Esophagus squamous epithelium (tissue), 4 donors: ENCODE data around the gene ENTR1.

ENCODE experiments used
- POLR2A ChIP-seq, 4 donors: fragments of 450-650 bp; IDR thresholded peaks; one replicate each; pipeline ENCODE4 v1.6.1; 2017; ENCODE audit warnings: antibody characterized with exemption in 4 of 4, mild to moderate bottlenecking in 4 of 4, moderate library complexity in 3 of 4
- TF ChIP-seq, protein P1 (sequence below), 6 experiments: fragments of 450-650 bp in 4 of 6; fragments of 200-600 bp in 2 of 6; sonication (generic) in 2 of 6; IDR thresholded peaks; one replicate each; pipeline ENCODE4 v1.5.1; 2016 to 2019; ENCODE audit warnings: antibody characterized with exemption in 6 of 6, mild to moderate bottlenecking in 4 of 6, moderate library complexity in 4 of 6

DNA sequence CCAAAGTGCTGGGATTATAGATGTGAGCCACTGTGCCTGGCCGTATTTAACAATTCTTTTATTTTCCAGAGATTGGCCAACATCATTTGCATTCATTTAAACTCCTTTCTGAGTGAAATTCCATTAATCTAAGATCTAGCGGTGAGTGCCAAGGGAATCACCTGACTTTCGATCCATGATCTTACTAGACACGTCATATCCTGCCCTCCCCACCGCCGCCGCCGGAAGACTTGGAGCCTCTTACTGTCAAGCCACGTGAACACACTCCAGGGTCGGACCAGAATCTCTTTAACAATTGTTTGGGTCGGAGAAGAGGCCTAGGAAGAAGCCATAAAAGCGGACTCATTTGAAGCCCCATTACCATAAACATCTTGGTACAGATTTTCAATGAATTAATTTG lies 16.4 kb upstream of the ENTR1 start:
- TF ChIP-seq, protein P1, sequence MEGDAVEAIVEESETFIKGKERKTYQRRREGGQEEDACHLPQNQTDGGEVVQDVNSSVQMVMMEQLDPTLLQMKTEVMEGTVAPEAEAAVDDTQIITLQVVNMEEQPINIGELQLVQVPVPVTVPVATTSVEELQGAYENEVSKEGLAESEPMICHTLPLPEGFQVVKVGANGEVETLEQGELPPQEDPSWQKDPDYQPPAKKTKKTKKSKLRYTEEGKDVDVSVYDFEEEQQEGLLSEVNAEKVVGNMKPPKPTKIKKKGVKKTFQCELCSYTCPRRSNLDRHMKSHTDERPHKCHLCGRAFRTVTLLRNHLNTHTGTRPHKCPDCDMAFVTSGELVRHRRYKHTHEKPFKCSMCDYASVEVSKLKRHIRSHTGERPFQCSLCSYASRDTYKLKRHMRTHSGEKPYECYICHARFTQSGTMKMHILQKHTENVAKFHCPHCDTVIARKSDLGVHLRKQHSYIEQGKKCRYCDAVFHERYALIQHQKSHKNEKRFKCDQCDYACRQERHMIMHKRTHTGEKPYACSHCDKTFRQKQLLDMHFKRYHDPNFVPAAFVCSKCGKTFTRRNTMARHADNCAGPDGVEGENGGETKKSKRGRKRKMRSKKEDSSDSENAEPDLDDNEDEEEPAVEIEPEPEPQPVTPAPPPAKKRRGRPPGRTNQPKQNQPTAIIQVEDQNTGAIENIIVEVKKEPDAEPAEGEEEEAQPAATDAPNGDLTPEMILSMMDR (IDR thresholded peaks at IDR 0.05), result no peak
- TF ChIP-seq POLR2A (IDR thresholded peaks at IDR 0.05), result no peak
